ENCODE results near the gene MTHFD1L.

MTHFD1L gene

GRCh38 chr6:151103266-151103665 is 237.8 kb downstream of the MTHFD1L start:
- Histone ChIP-seq H3K9me3 (ENCODE audit: severe bottlenecking) (no peaks in the 10 kb centered on the region), H3K4me3 (ENCODE audit: low read depth, low read length) (no peak overlapping the region), H3K36me3 (no peaks in the 10 kb centered on the region), H3K27ac (no peak overlapping the region), H3K27me3 (ENCODE audit: insufficient read depth, low read depth, severe bottlenecking) (no peaks in the 10 kb centered on the region)
- TF ChIP-seq CTCF (IDR thresholded peaks at IDR 0.05; ENCODE audit: low read depth, low read length), result no peak
- DNase-seq, result no peak

GRCh38 chr6:151107897-151108427 is 242.5 kb downstream of the MTHFD1L start:
- H3K4me3 ChIP-seq (ENCODE audit: low read depth, low read length), result no peak overlapping the region
- no peaks in the 10 kb centered on the region for H3K27me3 ChIP-seq (ENCODE audit: insufficient read depth, low read depth, severe bottlenecking)
- H3K27ac ChIP-seq, result no peak overlapping the region
- no peaks in the 10 kb centered on the region for H3K9me3 ChIP-seq (ENCODE audit: severe bottlenecking)
- H3K36me3 ChIP-seq, result no peaks in the 10 kb centered on the region
- TF ChIP-seq CTCF (IDR thresholded peaks at IDR 0.05; ENCODE audit: low read depth, low read length), result no peak
- DNase-seq, result no peak

- no peak for TF ChIP-seq CTCF (IDR thresholded peaks at IDR 0.05; ENCODE audit: low read depth, low read length)
- Histone ChIP-seq H3K36me3 (no peaks in the 10 kb centered on the region), H3K27me3 (ENCODE audit: insufficient read depth, low read depth, severe bottlenecking) (no peaks in the 10 kb centered on the region), H3K9me3 (ENCODE audit: severe bottlenecking) (no peaks in the 10 kb centered on the region), H3K27ac (no peak overlapping the region), H3K4me3 (ENCODE audit: low read depth, low read length) (no peak overlapping the region)
- DNase-seq, result no peak
Observed at GRCh38 chr6:151108548-151108947, 243.0 kb downstream of the MTHFD1L start.

- TF ChIP-seq CTCF (IDR thresholded peaks at IDR 0.05; ENCODE audit: low read depth, low read length), result no peak
- H3K9me3 ChIP-seq (ENCODE audit: severe bottlenecking), result no peaks in the 10 kb centered on the region
- H3K4me3 ChIP-seq (ENCODE audit: low read depth, low read length), result no peak overlapping the region
- no peak overlapping the region for H3K27ac ChIP-seq
- no peak for DNase-seq
- H3K27me3 ChIP-seq (ENCODE audit: insufficient read depth, low read depth, severe bottlenecking), result no peaks in the 10 kb centered on the region
- H3K36me3 ChIP-seq, result no peaks in the 10 kb centered on the region
Observed at GRCh38 chr6:151109361-151109760, 243.9 kb downstream of the MTHFD1L start.

GRCh38 chr6:151109869-151110575 is 244.5 kb downstream of the MTHFD1L start:
- no peaks in the 10 kb centered on the region for H3K27me3 ChIP-seq (ENCODE audit: insufficient read depth, low read depth, severe bottlenecking)
- H3K36me3 ChIP-seq, result no peaks in the 10 kb centered on the region
- H3K9me3 ChIP-seq (ENCODE audit: severe bottlenecking), result no peaks in the 10 kb centered on the region
- H3K27ac ChIP-seq, result no peak overlapping the region
- DNase-seq, result no peak
- no peak overlapping the region for H3K4me3 ChIP-seq (ENCODE audit: low read depth, low read length)
- TF ChIP-seq CTCF (IDR thresholded peaks at IDR 0.05; ENCODE audit: low read depth, low read length), result no peak

GRCh38 chr6:151110576-151110905 is 245.0 kb downstream of the MTHFD1L start:
- DNase-seq, result no peak
- no peaks in the 10 kb centered on the region for H3K27me3 ChIP-seq (ENCODE audit: insufficient read depth, low read depth, severe bottlenecking)
- H3K4me3 ChIP-seq (ENCODE audit: low read depth, low read length), result no peak overlapping the region
- no peak for TF ChIP-seq CTCF (IDR thresholded peaks at IDR 0.05; ENCODE audit: low read depth, low read length)
- H3K27ac ChIP-seq, result no peak overlapping the region
- H3K9me3 ChIP-seq (ENCODE audit: severe bottlenecking), result no peaks in the 10 kb centered on the region
- H3K36me3 ChIP-seq, result no peaks in the 10 kb centered on the region

All from WERI-Rb-1 (cell line).